CD4-positive, alpha-beta T cell (primary cell): ENCODE results near the gene COL4A2. TPM values are rescaled to one million over a fixed set of nuclear protein-coding genes. Genes with fewer than 3 reads are reported as not detected.

ENCODE experiments used
- ATAC-seq: fragments of 200-7000 bp; cut with Tn5 transposase; one replicate; pipeline ENCODE4 v1.10.0; 2022; ENCODE audit warnings: mild to moderate bottlenecking; ENCODE audit not compliant: poor library complexity
- CTCF ChIA-PET: fragments of 350-600 bp; sonication (Branson Sonifier 250); formaldehyde crosslinking; loops from one replicate; lab custom pipeline; 2021; ENCODE audit warnings: antibody characterized with exemption, inconsistent platforms; lab: Charles Lee
- POLR2A ChIA-PET: fragments of 350-600 bp; sonication (Branson Sonifier 250); formaldehyde crosslinking; loops from one replicate; lab custom pipeline; 2021; ENCODE audit warnings: antibody characterized with exemption, inconsistent platforms; lab: Charles Lee
- DNase-seq, 14 experiments: peaks; one replicate each; pipeline ENCODE4 v3.0.0-alpha.2; 2013 to 2020; ENCODE audit warnings: mixed read lengths in 2 of 14
- H3K27ac ChIP-seq, 2 donors: one replicate each; pipeline versions ENCODE4 v1.5.1 to v1.7.0; 2013; ENCODE audit warnings: low read length in 2 of 2, low read depth in 1 of 2, mild to moderate bottlenecking in 1 of 2
- H3K27me3 ChIP-seq, 2 experiments: 1 replicate in 1 of 2; 2 replicates in 1 of 2; pipeline versions ENCODE4 v1.6.1 to v1.7.0; 2013; ENCODE audit warnings: low read length in 2 of 2, control low read depth in 1 of 2, mild to moderate bottlenecking in 1 of 2, moderate library complexity in 1 of 2; ENCODE audit not compliant: insufficient read depth in 2 of 2, control insufficient read depth in 1 of 2
- H3K36me3 ChIP-seq: one replicate; pipeline ENCODE4 v1.6.1; 2013; ENCODE audit warnings: low read length, control low read depth; ENCODE audit not compliant: insufficient read depth
- H3K4me1 ChIP-seq: one replicate; pipeline ENCODE4 v1.6.1; 2013; ENCODE audit warnings: low read length, control low read depth; ENCODE audit not compliant: insufficient read depth
- H3K4me3 ChIP-seq: one replicate; pipeline ENCODE4 v1.5.1; 2013; ENCODE audit warnings: mild to moderate bottlenecking, low read length, moderate library complexity
- H3K9me3 ChIP-seq, 2 experiments: 1 replicate in 1 of 2; 2 replicates in 1 of 2; pipeline versions ENCODE4 v1.6.1 to v1.7.0; 2013; ENCODE audit warnings: low read length in 2 of 2, mild to moderate bottlenecking in 2 of 2, control low read depth in 1 of 2, moderate library complexity in 1 of 2; ENCODE audit not compliant: control insufficient read depth in 1 of 2, insufficient read depth in 1 of 2
- H3K27ac Mint-ChIP-seq: one replicate; pipeline ENCODE4 v1.8.0; 2020; ENCODE audit warnings: mixed read lengths
- H3K27me3 Mint-ChIP-seq: one replicate; pipeline ENCODE4 v1.8.0; 2021; ENCODE audit warnings: mixed read lengths
- H3K36me3 Mint-ChIP-seq: one replicate; pipeline ENCODE4 v1.8.0; 2021; ENCODE audit warnings: low read depth, mixed read lengths
- H3K4me1 Mint-ChIP-seq: one replicate; pipeline ENCODE4 v1.8.0; 2021; ENCODE audit warnings: low read depth, mixed read lengths
- H3K4me3 Mint-ChIP-seq: one replicate; pipeline ENCODE4 v1.8.0; 2020; ENCODE audit warnings: mild to moderate bottlenecking, mixed read lengths
- H3K9me3 Mint-ChIP-seq: one replicate; pipeline ENCODE4 v1.8.0; 2020; ENCODE audit warnings: mixed read lengths
- CTCF ChIP-seq: fragments of 200-600 bp; IDR thresholded peaks from one replicate; pipeline ENCODE4 v1.8.0; 2022; ENCODE audit warnings: antibody characterized with exemption, mild to moderate bottlenecking
- intact Hi-C, 2 experiments: fragments of 100-400 bp; cut with DNase I in 1 of 2; cut with micrococcal nuclease in 1 of 2; formaldehyde crosslinking; loops; one replicate each; pipeline versions ENCODE4 v1.15.1 to v1.9.0; 2023 to 2025; cut with DNase I, micrococcal nuclease
- total RNA-seq, 174 experiments: library from RNA in 2 of 174; stranded (reverse) in 2 of 174; gene quantifications; one replicate each; pipeline ENCODE4 v1.2.3 and lab custom pipeline; 2021 to 2026

COL4A2 gene
- total RNA-seq, 2 experiments from 2014 or later = not detected

DNA sequence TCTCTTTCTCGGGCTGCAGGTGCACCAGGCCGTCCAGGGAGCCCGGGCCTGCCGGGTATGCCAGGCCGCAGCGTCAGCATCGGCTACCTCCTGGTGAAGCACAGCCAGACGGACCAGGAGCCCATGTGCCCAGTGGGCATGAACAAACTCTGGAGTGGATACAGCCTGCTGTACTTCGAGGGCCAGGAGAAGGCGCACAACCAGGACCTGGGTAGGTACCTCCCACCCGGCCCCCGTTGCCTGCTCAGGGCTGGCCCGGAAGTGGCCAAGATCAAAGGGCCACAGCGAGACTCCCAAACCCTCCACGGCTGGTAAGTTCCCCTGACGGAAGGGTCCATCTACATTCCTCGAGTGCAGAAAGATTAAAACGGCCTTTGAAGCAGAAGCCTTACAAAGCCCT lies 199.3 kb downstream of the COL4A2 start:
- Histone ChIP-seq H3K36me3 (no peaks in the 10 kb centered on the region), H3K27me3 (peaks cover 0 to 2% of the 10 kb centered on the region in 2 experiments), H3K9me3 (peaks cover 0 to 19% of the 10 kb centered on the region in 2 experiments), H3K27ac (no peak overlapping the region), H3K4me1 (peaks cover 5% of the 10 kb centered on the region), H3K4me3 (no peak overlapping the region)
- no peak overlapping the region for H3K4me3 Mint-ChIP-seq
- CTCF ChIA-PET = no interaction called here
- no peak for ATAC-seq
- H3K27ac Mint-ChIP-seq = no peak overlapping the region
- no peaks in the 10 kb centered on the region for H3K36me3 Mint-ChIP-seq
- H3K27me3 Mint-ChIP-seq = peaks cover 15% of the 10 kb centered on the region
- DNase-seq = no peak
- intact Hi-C loops = no loop called here
- POLR2A ChIA-PET = no interaction called here
- H3K9me3 Mint-ChIP-seq = no peaks in the 10 kb centered on the region
- TF ChIP-seq CTCF = no peak
- no peaks in the 10 kb centered on the region for H3K4me1 Mint-ChIP-seq

- H3K4me1 ChIP-seq = peaks cover 5% of the 10 kb centered on the region
- H3K36me3 ChIP-seq = no peaks in the 10 kb centered on the region
- CTCF ChIA-PET = no interaction called here
- Mint-ChIP-seq H3K27ac (no peak overlapping the region), H3K4me3 (no peak overlapping the region), H3K9me3 (no peaks in the 10 kb centered on the region), H3K36me3 (no peaks in the 10 kb centered on the region), H3K4me1 (no peaks in the 10 kb centered on the region), H3K27me3 (peaks cover 15% of the 10 kb centered on the region)
- POLR2A ChIA-PET = no interaction called here
- peaks cover 0 to 2% of the 10 kb centered on the region in 2 experiments for H3K27me3 ChIP-seq
- H3K9me3 ChIP-seq = peaks cover 0 to 15% of the 10 kb centered on the region in 2 experiments
- DNase-seq (no peak), ATAC-seq (no peak)
- TF ChIP-seq CTCF = no peak
- H3K27ac ChIP-seq = no peak overlapping the region
- H3K4me3 ChIP-seq = no peak overlapping the region
- intact Hi-C loops = no loop called here
Observed at GRCh38 chr13:110506859-110507566, 199.9 kb downstream of the COL4A2 start.

GRCh38 chr13:110507678-110508381 lies 200.7 kb downstream of the COL4A2 start:
- no peaks in the 10 kb centered on the region for H3K4me1 Mint-ChIP-seq
- no peaks in the 10 kb centered on the region for H3K36me3 ChIP-seq
- no peak overlapping the region for H3K27ac ChIP-seq
- H3K4me3 Mint-ChIP-seq = no peak overlapping the region
- H3K4me1 ChIP-seq = peaks cover 5% of the 10 kb centered on the region
- no peak overlapping the region for H3K27ac Mint-ChIP-seq
- ATAC-seq (no peak), DNase-seq (no peak)
- ChIA-PET CTCF (no interaction called here), POLR2A (no interaction called here)
- intact Hi-C loops = no loop called here
- H3K9me3 Mint-ChIP-seq = no peaks in the 10 kb centered on the region
- H3K27me3 ChIP-seq = peaks cover 0 to 2% of the 10 kb centered on the region in 2 experiments
- peaks cover 0 to 15% of the 10 kb centered on the region in 2 experiments for H3K9me3 ChIP-seq
- H3K27me3 Mint-ChIP-seq = peaks cover 15% of the 10 kb centered on the region
- no peak for TF ChIP-seq CTCF
- no peaks in the 10 kb centered on the region for H3K36me3 Mint-ChIP-seq
- no peak overlapping the region for H3K4me3 ChIP-seq
